Muscle of arm (tissue), 12 donors: Measurements from ENCODE around the gene ZSWIM3. TPM values are rescaled to one million over a fixed set of nuclear protein-coding genes. Genes with fewer than 3 reads are reported as not detected.

Source experiments
- DNase-seq: peaks from one replicate; pipeline ENCODE4 v3.0.0-alpha.2; 2013
- polyA plus RNA-seq, 12 donors: library from polyadenylated mRNA; unstranded; fragments of 120-200 nt; gene quantifications; one replicate each; pipeline ENCODE4 v1.2.1, GENCODE V29; 2013; ENCODE audit not compliant: insufficient read length in 12 of 12

Gene ZSWIM3
- polyA plus RNA-seq, 12 donors: 3.0 to 4.1 (median 3.5) TPM; not detected in 2

GRCh38 chr20:45909336-45909808, 52.0 kb downstream of the ZSWIM3 start:
- no peak for DNase-seq

DNA sequence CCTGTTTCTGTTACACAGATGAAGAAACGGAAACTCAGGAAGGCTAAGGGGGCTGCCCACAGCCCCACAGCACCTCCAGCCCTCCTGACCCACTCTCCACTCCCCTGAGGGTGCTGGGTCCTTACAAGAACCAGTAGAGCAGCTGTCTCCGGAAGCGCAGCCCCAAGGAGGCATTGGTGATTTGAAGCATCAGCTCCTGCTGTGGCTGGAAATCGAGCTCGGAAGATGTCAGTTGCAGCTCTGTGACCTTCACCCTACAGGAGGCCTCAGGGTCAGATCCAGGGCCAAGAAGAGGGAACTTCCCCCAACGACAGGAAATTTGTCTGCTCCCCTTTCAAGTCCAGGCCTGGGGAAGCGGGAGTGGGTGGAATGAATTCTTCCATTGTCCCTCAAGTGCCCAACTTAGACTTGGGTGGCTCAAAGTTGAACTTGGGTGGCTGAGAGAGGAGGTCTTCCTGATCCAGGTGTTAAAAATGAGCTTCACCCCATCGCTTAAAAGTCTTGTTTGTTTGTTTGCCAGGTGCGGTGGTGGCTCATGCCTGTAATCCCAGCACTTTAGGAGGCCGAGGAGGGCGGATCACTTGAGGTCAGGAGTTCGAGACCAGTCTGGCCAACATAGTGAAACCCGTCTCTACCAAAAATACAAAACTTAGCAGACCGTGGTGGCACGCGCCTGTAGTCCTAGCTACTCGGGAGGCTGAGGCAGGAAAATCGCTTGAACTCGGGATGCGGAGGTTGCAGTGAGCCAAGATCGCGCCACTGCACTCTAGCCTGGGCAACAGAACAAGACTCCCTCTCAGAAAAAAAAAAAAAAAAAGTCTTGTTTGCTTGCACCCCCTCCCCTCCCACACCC, 52.6 kb downstream of the ZSWIM3 start:
- no peak for DNase-seq

- DNase-seq: peak; percentile 90
These were observed 53.5 kb downstream of the ZSWIM3 start for GRCh38 chr20:45910670-45911485.

- peak; percentile 72 for DNase-seq
These were observed 54.3 kb downstream of the ZSWIM3 start, which contains the start of gene PLTP for GRCh38 chr20:45911486-45912343. Gene PLTP (minus strand): TSS chr20:45912155. CDS start chr20:45911452, 703 bp downstream.

DNA sequence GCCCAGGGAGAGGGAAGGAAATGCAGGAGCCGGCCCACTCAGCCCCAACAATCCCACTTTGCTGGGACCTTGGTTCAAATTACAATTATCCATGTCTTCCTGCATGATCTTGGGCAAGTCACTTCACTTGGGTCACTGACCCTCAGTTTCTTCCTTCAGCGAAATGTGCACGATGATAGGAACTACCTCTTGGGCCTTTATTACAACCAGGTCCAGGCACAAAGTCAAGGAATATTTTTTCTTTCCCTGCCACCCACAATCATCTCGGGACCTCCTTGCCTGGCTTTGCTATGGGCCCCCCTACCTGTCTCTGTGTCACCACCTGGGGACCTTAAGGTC, 54.9 kb downstream of the ZSWIM3 start:
- DNase-seq: no peak

- no peak for DNase-seq
These were observed 55.7 kb downstream of the ZSWIM3 start for GRCh38 chr20:45913116-45913515.

GRCh38 chr20:45917790-45918141, 60.4 kb downstream of the ZSWIM3 start:
- peak; percentile 73 for DNase-seq

- DNase-seq: peak; percentile 43
These were observed 60.8 kb downstream of the ZSWIM3 start for GRCh38 chr20:45918182-45918737.

DNA sequence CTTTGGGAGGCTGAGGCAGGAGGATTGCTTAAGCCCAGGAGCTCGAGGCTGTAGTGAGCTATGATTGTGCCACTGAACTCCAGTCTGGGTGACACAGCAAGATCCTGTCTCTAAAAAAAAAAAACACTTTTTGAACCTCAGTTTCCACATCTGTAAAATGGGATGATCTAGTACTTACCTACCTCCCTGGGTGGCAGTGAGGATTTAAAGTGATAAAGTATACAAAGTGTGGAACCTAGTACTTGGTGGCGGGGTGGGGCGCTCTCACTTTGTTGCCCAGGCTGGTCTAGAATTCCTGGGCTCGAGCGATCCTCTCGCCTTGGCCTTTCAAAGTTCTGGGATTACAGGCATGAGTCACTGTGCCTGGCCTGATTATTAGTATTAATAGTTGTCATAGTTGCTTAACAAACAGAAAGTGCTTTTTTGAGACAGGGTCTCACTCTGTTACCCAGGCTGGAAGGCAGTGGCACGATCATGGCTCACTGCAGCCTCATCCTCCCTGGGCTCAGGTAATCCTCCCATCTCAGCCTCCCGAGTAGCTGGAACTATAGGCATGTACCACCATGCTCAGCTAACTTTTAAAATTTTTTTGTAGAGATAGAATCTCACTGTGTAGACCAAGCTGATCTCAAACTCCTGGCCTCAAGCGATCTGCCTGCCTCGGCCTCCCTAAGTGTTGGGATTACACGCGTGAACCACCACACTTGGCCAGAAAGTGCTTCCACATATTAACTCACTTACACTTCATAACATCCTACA, 61.5 kb downstream of the ZSWIM3 start:
- DNase-seq: no peak

DNA sequence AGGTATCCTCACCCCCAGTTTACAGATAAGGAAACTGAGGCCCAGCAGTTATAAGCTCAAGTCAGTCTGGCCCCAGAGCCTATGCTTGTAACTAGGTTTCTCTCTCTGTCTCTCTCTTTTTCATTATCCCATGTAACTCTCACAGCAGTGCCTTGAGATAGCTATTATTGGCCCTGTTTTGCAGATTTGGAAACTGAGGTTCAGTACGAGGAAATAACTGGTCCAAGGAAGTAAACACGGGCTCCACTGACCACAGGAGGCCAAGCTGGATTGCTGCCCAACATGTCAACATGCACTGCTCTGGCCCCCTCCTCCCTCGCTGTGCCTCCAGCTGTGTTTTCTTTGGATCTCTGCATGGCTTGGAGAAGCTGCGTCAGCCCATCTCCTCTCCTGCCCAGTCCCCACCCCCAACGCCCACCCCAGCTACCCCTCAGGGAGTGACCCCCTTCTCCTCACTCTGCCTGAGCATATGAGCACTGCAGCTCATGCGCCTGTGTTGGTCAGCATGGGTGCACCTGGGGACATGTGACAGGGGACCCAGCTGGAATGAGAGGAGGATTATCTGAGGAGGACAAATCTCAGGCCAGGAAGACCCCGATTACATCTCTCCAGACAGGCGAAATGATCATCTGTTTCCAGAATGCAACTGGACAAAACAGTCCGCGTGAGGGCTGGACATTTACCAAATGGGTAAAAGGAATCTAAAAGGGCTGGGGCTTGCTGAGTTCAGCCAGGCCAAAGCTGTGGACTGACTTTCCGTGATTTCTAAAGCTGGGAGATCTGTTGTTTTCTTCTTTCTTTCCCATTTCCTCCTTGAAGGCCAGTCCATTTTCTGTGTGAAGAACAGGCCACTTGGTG, 62.4 kb downstream of the ZSWIM3 start:
- DNase-seq: peak; percentile 79

DNA sequence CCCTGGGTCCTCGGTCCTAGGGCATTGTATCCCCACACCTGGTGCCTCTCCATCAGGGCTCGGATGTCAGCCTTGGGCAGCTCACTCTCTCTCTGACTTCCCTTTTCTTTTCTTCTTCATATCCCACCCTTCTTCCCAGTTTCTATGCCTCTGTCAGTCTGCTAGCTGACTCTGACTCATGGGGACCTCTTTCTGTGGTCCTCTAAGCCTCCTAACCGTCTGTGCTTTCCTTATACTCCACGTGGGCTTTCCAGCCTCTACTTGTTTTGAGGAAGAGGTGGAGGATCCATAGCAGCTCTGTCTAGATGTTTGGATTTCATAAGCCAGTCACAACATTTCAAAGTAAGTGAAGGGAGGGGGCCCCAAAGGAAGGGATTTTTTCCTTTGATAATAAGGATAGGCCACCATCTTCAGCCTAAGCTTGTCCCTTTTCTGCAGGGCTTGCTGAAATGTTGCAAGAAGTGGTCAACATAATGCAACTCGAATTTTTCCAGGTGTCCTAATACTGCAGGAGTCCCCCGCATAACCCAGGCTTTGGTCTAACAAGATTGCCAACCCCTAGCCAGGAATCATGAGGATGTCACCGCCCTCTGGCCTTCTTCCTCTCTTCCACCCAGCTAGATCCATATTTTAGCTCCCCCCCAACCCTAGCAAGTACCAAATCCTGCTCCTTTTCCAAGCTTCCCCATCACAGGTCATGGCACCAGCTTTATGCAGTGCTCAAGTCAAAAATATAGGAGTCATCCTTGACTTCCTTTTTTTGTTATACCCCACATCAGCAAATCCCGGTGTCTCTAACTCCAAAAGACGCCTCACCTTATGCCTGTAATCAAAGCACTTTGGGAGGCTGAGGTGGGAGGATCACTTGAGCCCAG, 63.3 kb downstream of the ZSWIM3 start:
- DNase-seq: no peak

DNA sequence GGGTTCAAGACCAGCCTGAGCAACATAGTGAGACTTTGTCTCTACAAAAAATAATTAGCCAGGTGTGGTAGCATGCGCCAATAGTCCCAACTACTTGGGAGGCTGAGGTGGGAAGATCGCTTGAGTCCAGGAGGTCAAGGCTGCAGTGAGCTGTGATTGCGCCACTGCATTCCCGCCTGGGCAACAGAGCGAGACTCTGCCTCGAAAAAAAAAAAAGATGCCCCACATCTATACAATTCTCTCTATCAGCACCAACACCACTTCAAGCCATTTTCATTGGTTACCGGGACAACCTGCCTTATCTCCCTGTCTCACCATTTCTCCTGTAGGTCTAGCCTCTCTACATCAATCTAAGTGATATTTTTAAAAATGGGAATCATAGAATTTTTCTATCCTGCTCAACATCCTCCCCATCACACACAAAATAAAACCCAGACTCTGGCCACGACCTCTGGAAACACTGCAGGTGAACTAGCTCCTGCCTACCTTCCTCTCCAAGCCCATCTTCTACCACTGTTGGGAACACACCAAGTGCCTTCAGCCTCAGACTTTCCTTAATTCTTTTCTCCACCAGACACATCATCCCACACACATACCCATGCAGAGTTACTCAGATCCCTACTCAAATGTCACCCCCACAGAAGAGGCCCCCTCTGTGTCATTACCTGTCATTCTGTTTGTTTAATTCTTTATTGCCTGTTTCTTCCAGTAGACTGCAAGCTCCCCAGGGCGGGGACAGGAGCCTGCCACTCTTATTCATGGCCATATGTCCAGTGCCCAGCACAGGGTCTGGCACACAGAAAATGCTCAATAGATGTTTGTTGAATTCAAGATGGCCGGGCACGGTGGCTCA, 64.1 kb downstream of the ZSWIM3 start:
- no peak for DNase-seq

DNA sequence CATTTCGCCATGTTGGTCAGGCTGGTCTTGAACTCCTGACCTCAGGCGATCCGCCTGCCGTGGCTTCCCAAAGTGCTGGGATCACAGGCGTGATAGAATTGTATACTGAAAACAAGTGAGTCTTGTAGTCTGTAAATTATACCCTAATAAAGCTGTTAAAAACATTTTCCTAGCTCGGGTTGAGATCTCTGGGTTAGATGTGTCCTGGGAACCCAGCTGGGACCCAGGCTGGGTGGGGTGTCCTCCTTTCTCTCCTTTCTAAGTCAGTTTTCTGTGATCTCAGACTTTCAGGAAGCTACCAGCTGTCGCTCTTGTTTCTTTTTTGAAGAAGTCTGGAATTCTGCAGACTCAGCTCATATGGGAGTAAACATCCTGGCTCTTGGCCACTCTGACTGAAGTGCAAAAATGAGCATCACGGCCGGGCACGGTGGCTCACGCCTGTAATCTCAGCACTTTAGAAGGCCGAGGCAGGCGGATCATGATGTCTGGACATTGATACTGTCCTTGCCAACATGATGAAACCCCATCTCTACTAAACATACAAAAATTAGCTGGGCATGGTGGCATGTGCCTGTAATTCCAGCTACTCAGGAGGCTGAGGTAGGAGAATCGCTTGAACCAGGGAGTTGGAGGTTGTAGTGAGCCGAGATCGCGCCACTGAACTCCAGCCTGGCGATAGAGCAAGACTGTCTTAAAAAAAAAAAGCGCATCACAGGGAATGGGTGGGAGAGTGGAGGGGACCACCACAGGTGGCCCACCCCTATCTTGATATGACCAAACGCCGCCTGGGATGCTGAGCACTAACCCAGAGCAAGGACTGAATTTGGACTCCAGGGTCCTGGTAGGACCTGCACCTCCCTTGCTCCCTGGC, 67.2 kb downstream of the ZSWIM3 start:
- DNase-seq: no peak

DNA sequence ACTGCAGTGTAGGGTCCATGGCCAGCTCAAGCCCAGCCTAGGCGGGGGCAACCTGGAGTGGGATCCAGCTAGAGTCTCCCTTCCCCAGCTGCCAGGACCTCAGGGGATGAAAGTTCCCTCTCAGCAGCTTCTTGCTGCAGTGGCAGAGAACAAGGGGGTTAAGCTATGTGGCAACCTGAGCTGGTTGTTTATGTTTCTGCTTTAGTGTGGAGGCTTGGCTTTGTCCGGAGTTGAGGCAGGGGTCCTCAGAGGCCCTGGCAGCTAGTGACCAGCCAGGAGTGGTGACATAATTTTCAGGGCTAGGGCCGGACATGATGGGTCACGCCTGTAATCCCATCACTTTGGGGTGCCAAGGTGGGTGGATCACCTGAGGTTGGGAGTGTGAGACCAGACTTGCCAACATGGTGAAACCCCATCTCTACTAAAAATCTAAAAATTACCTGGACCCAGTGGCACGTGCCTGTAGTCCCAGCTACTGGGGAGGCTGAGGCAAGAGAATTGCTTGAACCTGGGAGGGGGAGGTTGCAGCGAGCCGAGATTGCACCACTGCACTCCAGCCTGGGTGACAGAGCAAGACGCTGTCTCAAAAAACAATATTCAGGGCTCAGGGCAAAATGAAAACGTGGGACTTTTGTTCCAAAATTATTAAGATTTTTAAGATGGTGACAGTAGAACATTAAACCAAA, 68.5 kb downstream of the ZSWIM3 start:
- no peak for DNase-seq

DNA sequence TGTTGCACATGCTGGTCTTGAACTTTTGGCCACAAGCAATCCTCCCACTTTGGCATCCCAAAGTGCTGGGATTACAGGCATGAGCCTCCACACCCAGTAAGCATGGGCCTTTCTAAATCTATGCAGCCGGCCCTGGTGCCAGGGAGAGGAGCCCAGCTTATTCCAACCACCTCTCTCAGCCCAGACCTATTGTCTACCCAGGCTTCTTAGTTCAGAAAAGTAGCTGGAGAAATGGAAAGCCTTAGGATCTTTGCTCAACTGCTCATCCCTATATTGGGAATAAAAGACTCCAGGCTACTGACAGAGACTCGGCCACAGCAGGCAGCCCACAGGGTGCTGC, 69.3 kb downstream of the ZSWIM3 start:
- no peak for DNase-seq
